HTERT RPE-1 (cell line): ENCODE measurements around the gene ABLIM3.

Experiments used
- in situ Hi-C: fragments of 300-500 bp; cut with MboI; formaldehyde crosslinking; loops from 4 replicates; pipeline ENCODE4 v1.14.3; 2020; ENCODE audit warnings: low sequenced_read_pairs

The ABLIM3 gene

DNA sequence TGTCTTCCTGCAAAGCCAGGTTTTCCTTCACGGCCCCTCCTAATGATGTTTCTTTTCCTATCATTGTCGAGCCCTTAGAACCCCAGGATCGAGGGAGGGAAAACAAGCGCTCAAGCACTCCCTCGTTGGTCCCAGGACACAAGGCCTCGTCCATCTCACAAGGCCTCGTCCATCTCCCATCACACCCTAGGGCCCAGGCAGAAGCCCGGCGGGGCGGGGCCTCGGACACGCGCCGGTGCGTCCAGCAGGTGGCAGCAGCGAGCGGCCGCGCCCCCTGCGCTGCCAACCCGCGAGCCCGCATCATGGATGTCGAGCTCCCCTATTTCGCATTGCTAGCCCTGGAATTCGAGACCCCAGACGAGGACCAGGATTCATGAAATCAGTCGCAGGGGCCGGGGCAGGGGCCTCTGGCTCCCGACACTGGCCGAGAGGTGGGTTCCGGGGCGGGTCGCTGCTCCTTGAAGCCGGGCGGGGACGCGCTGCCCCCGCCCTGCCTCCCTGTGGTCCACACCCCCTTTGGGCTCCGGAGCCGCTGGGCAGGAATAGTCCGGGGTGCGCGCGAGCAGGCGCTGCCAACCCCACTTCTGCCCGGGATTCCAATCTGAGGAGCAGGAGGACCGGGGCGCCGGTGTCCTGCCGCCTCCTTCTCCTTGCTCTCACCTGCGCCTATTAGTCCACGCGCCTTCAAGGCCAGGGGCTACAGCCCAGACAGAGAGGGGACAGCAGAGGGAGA is at the start of gene ABLIM3:
ABLIM3 (plus strand) TSS at position 270 of the 733 bp plus-strand sequence. CDS start 603 bp downstream, outside the sequence.
- in situ Hi-C loops: no loop called here

DNA sequence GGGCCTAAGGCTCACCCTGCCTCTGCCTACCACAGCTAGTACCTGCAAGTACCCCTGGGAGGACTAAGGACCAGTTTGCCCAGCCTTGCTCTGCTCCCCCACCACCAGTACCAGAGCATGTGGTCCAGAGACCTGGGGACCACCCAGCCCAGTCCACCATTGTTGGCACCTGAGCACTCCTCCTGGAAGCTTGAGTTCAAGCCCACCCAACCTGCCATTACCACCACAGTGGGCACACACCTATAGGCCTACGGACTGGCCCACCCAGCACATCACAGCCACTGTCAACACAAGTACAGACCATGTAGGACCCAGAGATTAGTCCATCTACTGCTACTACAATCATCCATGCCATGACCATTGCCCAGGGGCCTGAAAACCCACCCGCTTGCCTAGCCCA is 47.7 kb upstream of the ABLIM3 start:
- in situ Hi-C loops: no loop called here

DNA sequence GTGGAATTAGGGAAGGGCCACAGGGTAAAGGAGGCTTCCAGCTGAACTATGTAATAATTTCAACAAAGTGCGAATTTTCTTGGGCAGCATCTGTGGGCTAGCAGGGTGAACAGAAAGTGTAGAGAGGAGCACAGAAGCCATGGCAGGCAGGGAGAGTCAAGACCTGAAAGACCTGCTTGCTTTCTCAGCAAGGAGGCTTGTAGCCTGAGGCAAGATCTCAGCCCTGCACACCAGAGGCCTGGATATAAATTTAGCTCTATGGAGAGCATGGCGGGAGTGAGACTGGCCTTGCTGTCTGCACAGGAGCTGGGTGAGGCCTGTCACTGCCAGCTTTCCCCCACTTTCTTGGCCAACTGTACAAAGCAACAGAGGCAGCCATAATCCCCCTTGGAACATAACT is 46.3 kb upstream of the ABLIM3 start:
- in situ Hi-C loops: no loop called here

DNA sequence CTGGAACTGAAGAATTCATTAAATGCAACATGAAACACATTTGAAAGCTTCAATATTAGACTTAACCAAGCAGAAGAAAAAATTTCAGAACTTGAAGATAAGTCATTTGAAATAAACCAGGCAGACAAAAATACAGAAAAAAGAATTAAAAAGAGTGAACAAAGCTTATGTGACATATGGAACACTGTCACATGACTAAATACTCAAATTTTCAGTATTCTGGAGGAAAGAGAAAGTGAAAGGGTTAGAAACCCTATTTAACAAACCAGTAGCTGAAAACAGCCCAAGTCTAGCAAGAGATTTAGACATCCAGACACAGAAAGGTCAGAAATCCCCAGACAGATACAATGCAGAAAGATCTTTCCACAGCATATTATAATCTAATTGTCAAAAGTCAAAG is 41.4 kb upstream of the ABLIM3 start:
- in situ Hi-C loops: loop anchor here (25.0 kb wide), 1 partner anchor 363 kb away; no protein-coding TSS in a partner anchor

DNA sequence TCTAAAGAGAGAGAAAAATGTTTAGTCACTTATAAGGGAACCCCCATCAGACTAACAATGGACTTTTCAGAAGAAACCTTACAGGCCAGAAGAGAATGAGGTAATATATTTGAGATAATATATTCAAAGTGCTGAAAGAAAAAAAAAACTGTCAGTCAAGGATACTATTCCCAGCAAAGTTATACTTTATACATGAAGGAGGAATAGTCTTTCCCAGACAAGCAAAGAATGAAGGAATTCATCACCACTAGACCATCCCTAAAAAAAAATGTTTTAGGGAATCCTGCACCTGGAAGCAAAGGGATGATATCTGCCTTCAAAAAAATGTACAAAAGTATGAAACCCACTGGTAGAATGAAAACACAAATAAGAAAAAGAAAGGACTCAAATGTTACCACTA is 41.0 kb upstream of the ABLIM3 start:
- in situ Hi-C loops: loop anchor here (25.0 kb wide), 1 partner anchor 363 kb away; no protein-coding TSS in a partner anchor

DNA sequence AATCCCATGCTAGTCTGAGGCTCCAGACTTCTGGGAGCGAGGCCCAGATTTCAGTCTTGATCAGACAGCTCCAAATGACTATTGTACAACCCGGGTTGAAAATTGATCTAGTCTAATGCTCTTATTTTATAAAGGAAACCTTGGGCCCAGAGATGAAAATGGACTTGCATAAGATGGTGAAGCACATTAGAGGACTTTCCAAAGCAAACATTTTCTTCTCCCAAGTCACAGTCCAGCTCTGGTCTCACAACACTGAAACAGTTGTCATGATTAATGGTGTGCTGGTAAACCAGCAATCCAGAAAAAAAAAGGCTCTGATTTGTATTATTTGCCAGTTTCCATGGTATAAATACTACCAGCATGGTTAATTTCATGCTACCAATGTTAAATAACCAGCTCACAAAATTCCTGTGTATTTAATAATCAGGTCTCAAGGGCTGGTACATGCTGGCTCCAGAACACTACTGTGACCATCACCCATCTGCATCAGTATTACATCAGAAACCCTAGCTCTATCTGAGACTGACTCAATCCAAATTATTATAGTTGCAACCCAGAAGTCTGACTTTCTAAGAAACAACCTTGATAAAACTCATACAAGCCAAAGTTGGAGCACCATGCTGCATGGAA is 32.5 kb upstream of the ABLIM3 start:
- in situ Hi-C loops: loop anchor here (25.0 kb wide), 1 partner anchor 371 kb away; no protein-coding TSS in a partner anchor

DNA sequence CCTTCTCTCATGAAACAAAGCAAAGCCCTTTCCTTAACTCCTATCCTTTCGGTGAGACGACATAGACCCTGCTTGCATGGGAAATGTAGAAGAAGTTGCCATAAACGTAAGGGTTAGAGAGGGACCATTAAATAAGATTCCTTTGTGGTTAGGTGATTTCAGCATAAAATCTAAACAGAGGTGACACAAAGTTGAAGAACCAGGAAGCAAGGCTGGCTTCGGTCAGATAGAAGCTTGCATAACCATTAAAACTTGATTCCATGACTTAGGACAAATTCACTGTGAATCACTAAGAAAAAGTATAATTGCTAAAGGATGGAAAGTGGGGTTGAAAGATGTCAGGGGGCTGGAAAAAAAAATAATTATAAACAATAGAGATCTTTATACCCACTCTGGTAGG is 30.9 kb upstream of the ABLIM3 start:
- in situ Hi-C loops: loop anchor here (25.0 kb wide), 1 partner anchor 373 kb away; no protein-coding TSS in a partner anchor

DNA sequence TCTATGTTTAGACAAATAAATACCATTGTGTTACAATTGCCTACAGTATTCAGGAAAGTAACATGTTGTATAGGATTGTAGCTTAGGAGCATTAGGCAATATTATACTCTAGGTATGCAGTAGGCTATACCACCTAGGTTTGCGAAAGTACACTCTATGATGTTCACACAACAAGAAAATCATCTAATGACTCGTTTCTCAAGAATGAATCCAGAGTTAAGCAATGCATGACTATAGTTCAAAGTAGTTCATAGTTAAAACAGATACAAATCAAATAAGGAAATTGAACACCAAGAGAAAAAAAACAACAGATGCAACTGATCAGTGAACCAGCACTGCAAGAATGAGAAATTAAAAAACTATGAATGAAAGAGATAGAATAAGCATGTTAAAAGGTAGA is 27.6 kb upstream of the ABLIM3 start:
- in situ Hi-C loops: loop anchor here (25.0 kb wide), 1 partner anchor 376 kb away; no protein-coding TSS in a partner anchor

DNA sequence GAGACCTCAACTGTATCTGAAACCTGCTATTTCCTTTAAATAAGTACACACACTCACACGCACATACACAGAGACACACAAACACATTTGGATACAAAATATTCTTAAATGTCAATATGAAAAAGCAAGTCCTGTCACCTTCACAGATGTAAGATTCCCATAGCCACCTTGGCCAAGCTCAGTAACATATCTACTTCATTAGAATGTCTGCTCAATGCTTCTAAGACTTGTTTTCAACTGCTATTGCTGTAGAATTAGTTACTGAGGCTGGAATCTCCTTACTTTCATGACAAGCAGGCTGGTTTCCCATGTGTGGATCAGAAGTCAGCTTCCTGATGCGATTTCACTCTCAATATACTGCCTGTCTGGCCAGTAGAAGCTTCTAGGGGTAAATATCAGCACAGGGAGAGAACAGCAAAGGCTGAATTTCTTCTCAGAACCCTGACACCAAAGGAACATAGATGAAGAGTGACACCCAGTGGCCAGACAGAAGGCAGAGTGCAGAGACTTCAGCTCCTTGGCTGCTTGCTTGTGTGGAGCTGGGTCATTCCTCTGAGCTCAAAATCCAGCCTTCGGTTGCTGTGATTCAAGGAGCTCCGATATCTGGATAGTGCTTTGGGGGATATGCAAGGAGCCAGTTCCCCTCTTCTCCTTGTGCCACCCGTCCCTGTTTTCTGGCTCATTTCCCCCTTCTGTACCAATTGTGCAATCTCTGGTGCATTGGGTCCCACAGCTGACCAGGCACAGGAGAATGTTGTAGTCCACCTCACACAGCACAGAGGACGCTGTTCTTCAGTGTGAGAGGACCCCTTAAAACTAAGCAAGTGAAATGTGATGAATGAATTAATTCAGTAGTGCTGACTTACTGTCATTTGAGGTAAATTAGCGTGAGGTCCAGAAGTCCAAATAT is 26.6 kb upstream of the ABLIM3 start:
- in situ Hi-C loops: loop anchor here (25.0 kb wide), 1 partner anchor 377 kb away; no protein-coding TSS in a partner anchor

DNA sequence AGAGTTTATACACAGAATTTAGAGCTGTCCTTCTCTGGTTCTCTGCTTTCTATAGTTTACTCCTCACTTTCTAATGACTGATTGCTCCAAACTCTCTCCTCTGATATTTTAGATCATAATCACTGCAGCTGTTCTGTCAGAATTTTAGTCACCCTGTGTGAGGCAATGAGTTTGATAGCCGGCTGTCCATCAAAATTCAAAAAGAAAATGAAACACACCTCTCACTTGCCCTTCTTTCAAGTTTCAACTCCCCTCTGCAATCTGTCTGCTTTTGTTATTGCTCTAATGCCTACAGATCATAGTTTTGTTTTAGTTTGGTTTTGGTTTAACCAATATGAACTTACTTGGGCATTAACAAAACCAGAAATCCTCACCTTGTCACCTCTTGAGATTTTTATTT is 23.3 kb upstream of the ABLIM3 start:
- in situ Hi-C loops: loop anchor here (25.0 kb wide), 1 partner anchor 381 kb away; no protein-coding TSS in a partner anchor

DNA sequence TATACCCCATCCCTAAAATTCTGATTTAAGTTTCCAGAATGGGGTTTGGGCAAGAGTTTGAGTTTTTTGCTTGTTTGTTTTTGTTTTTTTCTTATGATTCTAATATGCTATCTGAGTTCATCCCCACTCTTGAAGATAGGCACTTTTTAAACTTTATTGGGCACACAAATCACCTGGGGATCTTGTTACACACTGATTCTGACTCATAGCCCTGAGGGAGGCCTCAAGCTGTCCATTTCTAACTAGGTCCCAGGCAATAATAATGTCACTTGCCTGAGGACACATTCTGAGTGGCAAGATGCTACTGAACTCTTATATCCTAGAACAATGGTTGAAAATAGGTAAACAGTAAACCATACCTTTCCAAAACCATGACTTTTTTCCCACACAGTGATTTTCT is 22.8 kb upstream of the ABLIM3 start:
- in situ Hi-C loops: loop anchor here (25.0 kb wide), 1 partner anchor 381 kb away; no protein-coding TSS in a partner anchor

DNA sequence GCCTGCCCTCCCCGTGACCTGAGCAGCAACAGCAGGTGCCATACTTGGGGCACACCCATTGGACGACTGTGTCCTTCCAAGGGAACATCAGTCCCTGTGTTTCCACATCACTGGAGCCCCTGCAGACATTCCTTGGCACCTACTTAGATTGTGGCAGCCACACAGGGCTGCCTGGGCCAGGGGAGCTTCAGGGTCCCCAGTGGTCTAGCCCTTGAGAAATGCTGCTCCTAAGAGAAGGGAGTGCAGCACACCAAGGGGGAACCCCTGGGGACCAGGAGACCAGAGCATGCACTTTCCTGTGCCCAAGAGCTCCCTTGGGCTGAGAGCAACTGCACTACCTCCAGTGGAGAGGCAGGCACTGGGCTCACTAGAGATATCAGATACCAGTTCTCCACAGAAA is 20.1 kb upstream of the ABLIM3 start:
- in situ Hi-C loops: loop anchor here (25.0 kb wide), 1 partner anchor 384 kb away; no protein-coding TSS in a partner anchor

DNA sequence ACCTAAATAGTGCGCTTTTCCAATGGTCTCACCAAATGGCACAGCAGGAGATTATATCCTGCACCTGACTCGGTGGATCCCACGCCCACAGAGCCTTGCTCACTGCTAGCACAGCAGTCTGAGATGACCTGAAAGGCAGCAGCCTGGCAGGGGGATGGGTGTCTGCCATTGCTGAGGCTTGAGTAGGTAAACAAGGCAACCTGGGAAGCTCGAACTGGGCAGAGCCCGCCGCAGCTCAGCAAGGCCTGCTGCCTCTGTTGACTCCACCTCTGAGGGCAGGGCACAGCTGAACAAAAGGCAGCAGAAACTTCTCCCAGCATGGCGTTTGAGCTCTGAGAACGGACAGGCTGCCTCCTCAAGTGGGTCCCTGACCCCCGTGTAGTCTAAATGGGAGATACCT is 18.1 kb upstream of the ABLIM3 start:
- in situ Hi-C loops: loop anchor here (25.0 kb wide), 1 partner anchor 386 kb away; no protein-coding TSS in a partner anchor

DNA sequence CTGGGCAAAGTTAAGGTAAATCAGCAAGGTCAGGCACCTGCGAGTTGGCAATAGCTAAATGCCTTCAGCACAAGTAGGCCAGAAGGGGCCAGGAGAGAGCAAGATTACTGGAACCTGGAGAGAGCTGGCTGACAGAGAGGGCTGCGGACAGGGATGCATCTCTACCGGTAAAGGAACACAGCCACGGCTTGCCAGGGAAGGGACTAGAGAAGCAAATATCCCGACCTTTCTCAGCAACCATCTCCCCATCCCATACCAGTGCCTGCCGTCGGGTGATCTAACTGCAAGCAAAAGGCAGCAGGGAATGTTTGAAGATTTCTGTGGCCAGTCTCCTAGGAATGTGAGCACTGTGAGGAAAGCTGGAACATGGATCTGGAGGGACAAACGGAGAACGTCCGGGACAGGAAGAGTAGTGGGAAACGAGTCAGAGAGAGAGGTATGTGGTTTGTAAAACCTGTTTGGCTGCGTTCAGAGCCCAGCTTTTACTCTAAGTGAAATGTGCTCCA is 15.9 kb upstream of the ABLIM3 start:
- in situ Hi-C loops: no loop called here

DNA sequence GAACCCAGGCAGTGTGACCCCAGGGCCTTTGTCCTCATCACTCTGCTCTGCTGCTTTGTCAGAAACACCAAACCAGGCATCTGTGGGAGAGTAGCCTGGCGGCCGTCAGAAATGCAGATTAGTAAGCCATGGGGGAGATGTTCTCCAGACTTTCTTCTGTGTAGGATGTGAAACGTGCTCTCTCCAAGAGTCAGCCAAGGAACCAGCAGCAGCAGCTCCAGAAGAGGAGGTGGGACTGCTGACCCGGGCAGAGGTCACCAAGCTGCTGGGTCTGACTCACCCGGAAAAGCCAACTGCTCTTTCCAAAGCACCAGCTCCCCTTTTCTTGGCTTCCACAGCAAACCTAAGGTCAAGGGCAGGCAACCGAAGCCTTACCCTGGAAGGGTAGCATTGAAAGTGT is 14.4 kb upstream of the ABLIM3 start:
- in situ Hi-C loops: no loop called here

DNA sequence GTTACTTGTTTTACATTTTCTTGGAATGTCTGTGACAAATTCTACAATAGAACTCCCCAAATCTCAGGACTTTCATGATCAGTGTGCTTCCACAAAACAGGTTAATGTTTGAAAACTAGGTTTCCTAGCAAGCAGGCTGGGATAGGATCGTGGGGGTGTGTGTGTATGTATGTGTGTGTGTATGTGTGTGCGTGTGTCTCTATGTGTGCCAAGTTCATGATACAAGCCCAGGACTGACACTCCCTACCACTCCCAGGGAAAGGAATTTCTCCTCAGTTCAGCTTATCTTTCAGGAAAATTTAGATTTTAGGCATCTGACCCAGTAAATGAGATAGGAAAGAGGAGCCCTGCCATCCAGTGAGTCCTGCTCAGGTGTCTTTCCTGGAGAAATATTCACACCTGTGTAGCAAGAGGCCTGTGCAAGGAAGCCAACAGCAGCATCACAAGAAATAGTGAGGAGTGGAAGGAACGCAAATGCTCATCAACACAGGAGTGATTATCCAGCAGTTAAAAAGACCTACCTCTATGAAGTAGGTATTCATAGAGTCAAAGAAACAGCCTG is 13.8 kb upstream of the ABLIM3 start:
- in situ Hi-C loops: no loop called here

DNA sequence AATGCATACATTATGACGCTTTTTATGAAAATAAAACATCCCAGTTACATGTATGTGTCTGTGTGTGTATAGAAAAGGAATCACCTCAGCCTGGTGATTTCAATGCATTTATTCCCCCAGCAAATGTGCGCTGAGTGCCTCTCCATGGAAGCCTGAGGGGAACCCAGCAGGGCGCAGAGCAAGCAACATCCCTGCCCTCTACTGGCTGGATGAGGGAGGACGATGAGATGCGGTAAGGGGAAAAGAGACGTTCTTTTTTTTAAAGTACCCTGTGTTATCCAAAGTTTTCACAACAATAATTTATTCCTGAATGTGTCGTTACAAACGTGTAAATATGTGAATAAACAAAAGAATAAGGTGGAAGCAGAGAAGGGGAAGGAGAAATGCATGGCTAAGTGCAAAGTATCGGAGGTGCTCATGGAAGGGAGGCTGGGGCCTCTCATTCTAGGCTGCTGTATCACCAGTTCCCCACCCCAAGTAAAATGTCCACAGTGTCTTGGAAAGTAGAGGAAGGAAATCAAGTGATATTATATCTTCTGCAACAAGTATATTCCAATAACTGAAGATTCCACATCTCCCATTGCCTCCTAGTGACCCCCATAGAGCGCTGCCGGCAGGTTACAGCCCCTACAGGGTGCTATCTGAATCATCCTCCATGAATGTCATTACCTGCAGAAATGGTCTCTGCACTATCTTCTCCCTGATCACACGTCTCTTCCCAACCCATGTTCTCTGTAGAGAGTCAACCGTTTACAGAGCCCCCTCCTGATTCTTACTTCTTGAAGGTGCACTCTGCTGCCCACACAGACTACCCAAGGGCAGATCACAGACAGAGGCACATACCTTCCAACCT is 13.0 kb upstream of the ABLIM3 start:
- in situ Hi-C loops: no loop called here

DNA sequence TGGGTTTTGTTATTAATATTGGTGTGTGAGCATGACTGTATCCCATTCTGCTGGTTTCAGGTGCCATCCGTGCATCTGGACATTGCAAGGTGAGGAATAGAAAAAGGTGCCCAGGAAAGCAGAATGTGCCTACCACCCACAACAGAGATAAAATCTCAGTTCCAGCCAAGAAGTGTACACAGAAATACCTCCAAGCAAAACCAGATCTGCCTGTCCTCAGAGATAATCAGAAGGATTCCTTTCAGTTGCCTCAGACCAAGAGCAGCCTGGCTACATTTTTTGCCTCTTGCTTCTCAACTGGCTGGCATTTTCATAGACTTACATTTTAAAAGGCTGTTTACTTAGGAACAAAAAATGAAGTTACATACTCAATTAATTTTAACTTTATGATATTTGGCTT is 12.1 kb upstream of the ABLIM3 start:
- in situ Hi-C loops: no loop called here

DNA sequence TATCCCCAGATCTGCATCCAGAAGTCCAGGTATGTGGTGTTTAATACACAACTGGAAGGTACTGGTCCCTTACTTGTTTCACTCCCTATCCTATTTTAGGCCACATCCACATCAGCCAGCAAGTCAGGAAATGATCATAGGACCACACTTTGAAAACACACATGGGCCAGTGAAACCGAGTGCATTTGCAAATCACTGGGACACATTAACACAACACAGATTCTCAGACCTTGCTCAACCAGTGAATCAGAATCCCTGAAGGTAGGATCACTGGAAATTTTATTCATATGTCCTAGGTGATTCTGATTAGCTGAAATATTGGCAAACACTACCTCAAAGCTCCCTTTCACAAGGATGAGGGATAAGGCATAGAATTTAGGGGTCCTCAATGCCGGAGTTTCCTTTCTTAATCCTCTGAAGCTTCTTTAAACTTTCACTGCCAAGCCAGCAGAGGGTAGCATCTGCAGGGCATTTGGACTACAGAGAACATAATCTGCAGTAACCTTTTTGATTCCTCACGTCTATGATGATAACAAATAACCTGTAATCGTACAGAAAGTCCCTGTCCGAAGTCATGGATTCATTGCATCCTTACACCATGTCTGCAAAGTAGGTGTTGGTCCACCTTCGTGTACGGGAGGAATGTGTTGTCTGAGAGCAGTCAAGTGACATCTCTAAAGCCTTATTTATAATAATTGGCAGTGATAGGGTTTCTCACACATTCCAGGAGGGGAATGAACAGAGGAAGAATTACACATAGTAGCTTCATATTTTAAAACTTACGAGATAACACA is 11.0 kb upstream of the ABLIM3 start:
- in situ Hi-C loops: no loop called here
